Activated CD4-positive, alpha-beta T cell treated with anti-CD3 and anti-CD28 coated beads, Interleukin-2, amount 10 ng/mL, durations not matched to agents 7 days and 5 days (primary cell): ENCODE data around the gene LTO1. TPM values are rescaled to one million over a fixed set of nuclear protein-coding genes. Genes with fewer than 3 reads are reported as not detected.
"Not testable (repeated sequence)": the region's sequence is repeated elsewhere in the genome, so short reads cannot be mapped to it uniquely, and the experiment has no call there.

Experiments
- CTCF ChIA-PET: fragments of 350-600 bp; sonication (Branson Sonifier 250); formaldehyde crosslinking; loops from one replicate; lab custom pipeline; 2021; ENCODE audit warnings: antibody characterized with exemption; lab: Charles Lee
- POLR2A ChIA-PET: fragments of 350-600 bp; sonication (Branson Sonifier 250); formaldehyde crosslinking; loops from one replicate; lab custom pipeline; 2021; ENCODE audit warnings: antibody characterized with exemption; lab: Charles Lee
- DNase-seq: peaks from one replicate; pipeline ENCODE4 v3.0.0-alpha.2; 2020
- H3K27ac Mint-ChIP-seq: one replicate; pipeline ENCODE4 v1.8.0; 2021; ENCODE audit warnings: mild to moderate bottlenecking, moderate library complexity, mixed read lengths
- H3K27me3 Mint-ChIP-seq: one replicate; pipeline ENCODE4 v1.8.0; 2021; ENCODE audit warnings: mixed read lengths
- H3K36me3 Mint-ChIP-seq: one replicate; pipeline ENCODE4 v1.8.0; 2021; ENCODE audit warnings: low read depth, mixed read lengths
- H3K4me1 Mint-ChIP-seq: one replicate; pipeline ENCODE4 v1.8.0; 2021; ENCODE audit warnings: mixed read lengths
- H3K4me3 Mint-ChIP-seq: one replicate; pipeline ENCODE4 v1.8.0; 2021; ENCODE audit warnings: mild to moderate bottlenecking, moderate library complexity, mixed read lengths
- H3K9me3 Mint-ChIP-seq: one replicate; pipeline ENCODE4 v1.8.0; 2021; ENCODE audit warnings: mixed read lengths
- total RNA-seq, 2 experiments: library from RNA; stranded (reverse); gene quantifications; one replicate each; pipeline ENCODE4 v1.2.3, GENCODE V29; 2021

The LTO1 gene
- total RNA-seq, 2 experiments from 2014 or later: 30.7 to 34.0 TPM

DNA sequence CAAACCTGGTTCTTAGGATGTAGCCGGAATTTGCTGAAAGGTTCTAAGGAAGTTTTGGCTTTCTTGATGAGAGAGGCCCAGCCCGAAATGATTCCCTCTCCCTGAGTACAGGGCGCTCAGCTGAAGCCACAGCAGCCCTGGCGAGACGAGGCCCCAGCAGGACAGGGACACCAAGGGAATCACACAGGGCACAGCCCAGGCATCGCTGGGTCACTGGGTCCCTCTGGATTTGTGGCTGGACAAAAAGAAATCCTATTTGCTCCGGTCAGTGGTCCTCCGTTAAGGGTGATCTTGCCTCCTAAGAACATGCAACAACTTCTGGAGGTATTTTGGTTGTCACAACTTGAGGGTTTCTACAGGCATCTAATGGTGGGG, 22.3 kb upstream of the LTO1 start:
- no peak overlapping the region for H3K4me3 Mint-ChIP-seq
- H3K9me3 Mint-ChIP-seq: no peaks in the 10 kb centered on the region
- CTCF ChIA-PET: interaction anchor here (1.8 kb wide), 1 partner anchor 18 kb away, joined by 3 read pairs; no protein-coding TSS in a partner anchor
- POLR2A ChIA-PET: no interaction called here
- H3K4me1 Mint-ChIP-seq: no peaks in the 10 kb centered on the region
- no peak overlapping the region for H3K27ac Mint-ChIP-seq
- no peak for DNase-seq
- no peaks in the 10 kb centered on the region for H3K36me3 Mint-ChIP-seq
- peaks cover 30% of the 10 kb centered on the region for H3K27me3 Mint-ChIP-seq

DNA sequence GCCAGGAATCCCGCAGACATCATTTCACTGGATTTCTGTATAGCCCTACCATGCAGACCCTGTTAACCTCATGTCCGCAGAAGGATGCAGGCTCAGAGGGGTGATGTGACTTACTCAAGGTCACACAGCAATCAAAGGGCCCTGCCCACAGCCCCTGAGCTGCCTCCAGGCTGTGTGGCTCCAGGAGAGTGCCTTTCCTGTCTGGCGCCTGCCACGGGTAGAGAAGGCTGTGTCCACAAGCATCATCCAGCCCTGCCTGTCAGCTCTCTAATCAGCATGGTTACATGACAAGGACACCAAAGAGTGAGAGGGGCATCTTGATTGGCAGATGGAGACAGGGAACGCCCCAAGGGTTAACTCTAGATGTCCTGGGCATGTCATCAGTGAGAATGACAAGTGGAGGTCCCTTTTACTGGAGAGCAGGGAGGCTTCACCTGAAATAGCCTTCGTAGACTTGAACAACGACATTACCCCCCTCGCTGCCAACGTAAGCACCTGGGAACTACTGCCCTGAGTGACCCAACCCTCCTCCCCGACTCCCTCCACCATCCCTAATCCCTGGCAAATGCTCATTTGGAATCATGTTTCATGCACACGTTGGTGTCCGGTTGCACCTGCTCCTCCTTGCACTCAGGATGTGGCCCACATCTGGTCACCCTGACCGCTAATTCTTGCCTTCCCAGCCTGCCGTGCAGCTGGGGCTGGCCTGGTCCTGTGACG, 21.8 kb upstream of the LTO1 start:
- peaks cover 30% of the 10 kb centered on the region for H3K27me3 Mint-ChIP-seq
- no peak for DNase-seq
- CTCF ChIA-PET: interaction anchor here (1.8 kb wide), 1 partner anchor 19 kb away, joined by 3 read pairs; no protein-coding TSS in a partner anchor
- H3K4me1 Mint-ChIP-seq: no peaks in the 10 kb centered on the region
- H3K36me3 Mint-ChIP-seq: no peaks in the 10 kb centered on the region
- no peak overlapping the region for H3K4me3 Mint-ChIP-seq
- H3K27ac Mint-ChIP-seq: no peak overlapping the region
- POLR2A ChIA-PET: no interaction called here
- H3K9me3 Mint-ChIP-seq: no peaks in the 10 kb centered on the region

DNA sequence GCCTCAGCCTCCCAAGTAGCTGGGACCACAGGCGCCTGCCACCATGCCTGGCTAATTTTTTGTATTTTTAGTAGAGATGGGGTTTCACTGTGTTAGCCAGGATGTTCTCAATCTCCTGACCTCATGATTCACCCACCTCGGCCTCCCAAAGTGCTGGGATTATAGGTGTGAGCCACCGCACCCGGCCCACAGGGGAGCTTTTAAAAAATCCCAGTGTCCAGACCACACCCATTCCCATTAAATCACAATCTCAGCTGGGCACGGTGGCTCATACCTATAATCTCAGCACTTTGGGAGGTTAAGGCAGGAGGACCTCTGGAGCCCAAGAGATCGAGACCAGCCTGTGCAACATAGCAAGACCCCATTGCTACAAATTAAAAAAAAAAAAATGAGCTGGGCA, 20.8 kb upstream of the LTO1 start:
- H3K36me3 Mint-ChIP-seq, H3K9me3 Mint-ChIP-seq, H3K27ac Mint-ChIP-seq, H3K4me3 Mint-ChIP-seq, DNase-seq, POLR2A ChIA-PET, H3K4me1 Mint-ChIP-seq: not testable (repeated sequence)
- peaks cover 29% of the 10 kb centered on the region for H3K27me3 Mint-ChIP-seq
- CTCF ChIA-PET: interaction anchor here (1.8 kb wide), 1 partner anchor 20 kb away, joined by 3 read pairs; no protein-coding TSS in a partner anchor

DNA sequence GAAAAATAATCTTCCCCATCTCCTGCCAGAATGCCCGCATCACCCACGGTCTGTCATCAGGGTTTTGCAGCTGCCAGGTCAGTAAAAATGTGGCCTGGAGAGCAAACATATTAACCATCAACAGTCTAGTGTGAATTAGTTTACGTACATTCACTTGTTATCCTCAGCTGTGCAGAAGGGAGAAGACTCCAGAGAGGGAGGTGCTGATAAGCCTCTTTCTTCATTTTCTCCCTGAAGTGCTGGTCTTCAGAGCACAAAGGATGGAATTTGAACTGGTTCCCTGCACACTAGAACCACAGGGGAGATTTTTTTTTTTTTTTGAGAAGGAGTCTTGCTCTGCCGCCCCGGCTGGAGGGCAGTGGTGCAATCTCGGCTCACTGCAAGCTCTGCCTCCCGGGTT, 20.4 kb upstream of the LTO1 start:
- no peak for DNase-seq
- H3K36me3 Mint-ChIP-seq: no peaks in the 10 kb centered on the region
- no peak overlapping the region for H3K27ac Mint-ChIP-seq
- peaks cover 27% of the 10 kb centered on the region for H3K27me3 Mint-ChIP-seq
- POLR2A ChIA-PET: no interaction called here
- CTCF ChIA-PET: interaction anchor here (1.8 kb wide), 1 partner anchor 20 kb away, joined by 3 read pairs; no protein-coding TSS in a partner anchor
- H3K9me3 Mint-ChIP-seq: no peaks in the 10 kb centered on the region
- H3K4me3 Mint-ChIP-seq: no peak overlapping the region
- no peaks in the 10 kb centered on the region for H3K4me1 Mint-ChIP-seq

DNA sequence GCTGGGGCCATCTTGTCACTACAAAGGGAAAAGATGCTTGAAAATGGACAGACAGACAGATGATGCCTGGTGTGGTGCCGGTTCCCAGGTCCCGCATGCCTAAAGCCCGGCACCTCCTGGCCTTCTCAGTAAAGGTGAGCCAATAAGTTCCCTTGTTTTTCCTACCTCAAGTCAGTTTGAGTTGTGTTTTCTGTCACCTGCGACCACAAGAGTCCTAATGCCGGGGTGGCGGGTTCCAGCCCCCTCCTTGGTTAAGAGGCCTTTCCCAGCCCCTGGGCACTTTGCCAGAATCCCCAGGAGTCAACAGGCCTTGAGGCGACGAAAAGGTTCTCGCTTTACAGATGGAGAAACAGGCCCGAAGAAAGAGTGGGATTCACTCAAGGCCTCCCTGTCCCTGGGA, 19.6 kb upstream of the LTO1 start:
- H3K9me3 Mint-ChIP-seq: no peaks in the 10 kb centered on the region
- H3K27ac Mint-ChIP-seq: no peak overlapping the region
- no peaks in the 10 kb centered on the region for H3K36me3 Mint-ChIP-seq
- H3K4me1 Mint-ChIP-seq: no peaks in the 10 kb centered on the region
- CTCF ChIA-PET: no interaction called here
- POLR2A ChIA-PET: no interaction called here
- H3K27me3 Mint-ChIP-seq: peaks cover 22% of the 10 kb centered on the region
- no peak for DNase-seq
- no peak overlapping the region for H3K4me3 Mint-ChIP-seq

DNA sequence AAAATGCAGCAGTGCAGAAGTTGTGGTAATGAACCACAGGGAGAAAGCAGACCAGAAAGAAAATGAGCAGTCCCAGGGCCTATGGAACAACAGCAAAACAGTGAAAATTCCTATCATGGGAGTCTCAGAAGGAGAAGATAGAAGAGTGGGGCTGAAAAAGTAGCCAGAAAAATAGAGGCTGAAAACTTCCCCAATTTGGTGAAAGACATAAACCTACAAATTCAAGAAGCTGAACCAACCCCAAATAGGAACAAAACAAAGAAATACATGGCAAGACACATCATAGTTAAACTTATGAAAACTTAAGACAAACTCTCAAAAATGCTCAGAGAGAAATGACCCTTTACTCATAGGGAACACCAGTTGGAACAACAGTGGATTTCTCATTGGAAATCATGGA, 17.3 kb upstream of the LTO1 start:
- CTCF ChIA-PET: no interaction called here
- Mint-ChIP-seq H3K4me3 (no peak overlapping the region), H3K36me3 (no peaks in the 10 kb centered on the region), H3K27ac (no peak overlapping the region), H3K9me3 (no peaks in the 10 kb centered on the region), H3K27me3 (peaks cover 27% of the 10 kb centered on the region), H3K4me1 (peaks cover 3% of the 10 kb centered on the region)
- POLR2A ChIA-PET: no interaction called here
- no peak for DNase-seq

DNA sequence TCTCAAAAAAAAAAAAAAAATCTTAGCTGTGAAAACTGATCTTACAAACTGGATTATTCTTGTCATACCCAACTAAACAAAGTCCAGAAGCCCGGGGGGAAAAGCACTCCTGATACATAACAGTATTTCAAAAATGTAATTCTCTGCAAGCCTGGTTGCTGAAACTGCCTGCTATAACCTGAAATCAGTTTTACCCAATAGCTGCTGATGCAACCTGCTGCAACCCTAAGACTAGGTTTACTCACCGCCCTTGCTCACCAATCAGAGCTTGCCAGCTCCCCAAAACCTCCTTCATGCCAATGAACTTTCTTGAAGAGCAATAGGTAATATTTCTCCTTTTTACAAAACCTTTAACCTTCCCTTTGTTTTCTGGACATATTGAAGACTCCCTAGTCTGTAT, 16.3 kb upstream of the LTO1 start:
- no peak overlapping the region for H3K27ac Mint-ChIP-seq
- POLR2A ChIA-PET: no interaction called here

DNA sequence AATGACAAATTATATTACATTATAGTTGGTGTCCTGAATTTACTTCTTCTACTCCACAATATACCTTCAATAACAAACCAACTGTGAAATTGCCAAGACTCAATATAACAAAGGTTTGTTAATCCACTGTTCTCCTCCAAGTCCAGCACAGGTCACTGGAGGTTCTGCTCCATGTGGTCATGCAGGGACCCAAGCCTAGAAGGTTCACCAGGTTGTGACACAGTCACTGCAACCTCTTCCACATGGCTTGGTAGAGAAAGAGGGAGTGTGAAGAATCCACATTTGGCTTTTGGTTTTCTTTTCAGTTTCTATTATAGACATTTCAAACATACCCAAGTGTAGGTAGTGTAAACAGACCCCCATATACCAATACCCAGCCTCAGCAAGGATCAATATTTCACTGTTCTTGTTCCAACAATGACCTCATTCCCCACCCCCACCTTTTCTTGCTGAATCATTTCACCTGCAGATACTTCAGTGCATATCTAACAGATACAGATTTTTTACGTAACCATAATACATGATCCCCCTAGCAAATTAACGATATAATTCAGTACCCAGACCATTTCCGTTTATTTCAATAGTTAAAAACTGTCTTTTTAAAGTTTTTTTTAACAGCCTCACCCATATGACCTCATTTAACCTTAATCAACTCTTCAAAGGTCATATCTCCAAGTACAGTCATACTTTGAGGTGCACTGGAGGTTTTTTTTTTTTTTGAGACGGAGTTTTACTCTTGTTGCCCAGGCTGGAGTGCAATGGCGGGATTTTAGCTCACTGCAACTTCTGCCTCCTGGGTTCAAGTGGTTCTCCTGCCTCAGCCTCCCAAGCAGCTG, 14.5 kb upstream of the LTO1 start:
- H3K27ac Mint-ChIP-seq: no peak overlapping the region
- no peak for DNase-seq
- peaks cover 7% of the 10 kb centered on the region for H3K4me1 Mint-ChIP-seq
- no peak overlapping the region for H3K4me3 Mint-ChIP-seq
- no peaks in the 10 kb centered on the region for H3K9me3 Mint-ChIP-seq
- ChIA-PET POLR2A (no interaction called here), CTCF (no interaction called here)
- H3K27me3 Mint-ChIP-seq: peaks cover 24% of the 10 kb centered on the region
- H3K36me3 Mint-ChIP-seq: no peaks in the 10 kb centered on the region

More for the DNA sequence above, 16.3 kb upstream of the LTO1 start:
- Mint-ChIP-seq H3K4me3 (no peak overlapping the region), H3K4me1 (peaks cover 3% of the 10 kb centered on the region), H3K9me3 (no peaks in the 10 kb centered on the region), H3K27me3 (peaks cover 24% of the 10 kb centered on the region), H3K36me3 (no peaks in the 10 kb centered on the region)
- CTCF ChIA-PET: interaction anchor here (0.7 kb wide), 1 partner anchor 183 kb away, joined by 5 read pairs; no protein-coding TSS in a partner anchor
- no peak for DNase-seq

DNA sequence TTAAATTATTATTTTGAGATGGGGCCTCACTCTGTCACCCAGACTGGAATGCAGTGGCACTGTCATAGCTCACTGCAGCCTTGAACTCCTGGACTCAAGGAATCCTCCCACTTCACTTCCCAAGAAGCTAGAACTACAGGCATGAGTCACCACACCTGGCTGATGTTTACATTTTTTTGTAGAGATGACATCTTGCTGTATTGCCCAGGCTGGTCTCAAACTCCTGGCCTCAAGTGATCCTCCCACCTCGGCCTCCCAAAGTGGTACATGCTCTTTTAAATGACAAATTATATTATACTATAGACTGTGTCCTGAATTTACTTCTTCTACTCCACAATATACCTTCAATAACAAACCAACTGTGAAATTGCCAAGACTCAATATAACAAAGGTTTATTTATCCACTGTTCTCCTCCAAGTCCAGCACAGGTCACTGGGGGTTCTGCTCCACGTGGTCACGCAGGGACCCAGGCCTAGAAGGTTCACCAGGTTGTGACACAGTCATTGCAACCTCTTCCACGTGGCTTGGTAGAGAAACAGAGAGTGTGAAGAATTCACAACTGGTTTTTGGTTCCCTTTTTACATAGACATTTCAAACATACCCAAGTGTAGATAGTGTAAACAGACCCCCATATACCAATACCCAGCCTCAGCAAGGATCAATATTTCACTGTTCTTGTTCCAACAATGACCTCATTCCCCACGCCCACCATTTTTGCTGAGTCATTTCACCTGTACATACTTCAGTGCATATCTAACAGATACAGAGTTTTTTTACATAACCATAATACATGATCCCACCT, 13.0 kb upstream of the LTO1 start:
- DNase-seq, CTCF ChIA-PET, POLR2A ChIA-PET, H3K36me3 Mint-ChIP-seq, H3K4me1 Mint-ChIP-seq, H3K9me3 Mint-ChIP-seq, H3K4me3 Mint-ChIP-seq, H3K27ac Mint-ChIP-seq: not testable (repeated sequence)
- peaks cover 22% of the 10 kb centered on the region for H3K27me3 Mint-ChIP-seq

DNA sequence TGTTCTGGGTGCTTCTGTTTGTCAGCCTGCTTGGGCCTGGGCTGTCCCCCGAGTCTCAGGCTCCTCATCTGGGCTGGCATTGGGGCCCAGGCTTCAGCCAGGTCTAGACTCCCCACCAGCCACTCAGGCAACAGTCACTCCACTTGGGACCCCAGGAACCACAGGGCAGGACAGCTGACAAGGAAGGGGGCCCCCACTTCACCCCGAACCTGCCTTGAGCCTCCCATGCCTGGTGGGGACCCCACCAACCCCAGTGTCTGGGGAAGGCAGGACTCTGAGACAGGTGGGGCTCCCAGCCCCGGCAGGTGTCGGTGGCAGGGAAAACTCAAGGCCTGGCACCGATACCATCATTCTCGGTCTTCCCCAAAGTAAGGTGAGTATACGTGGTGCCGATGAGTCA, 11.7 kb upstream of the LTO1 start:
- POLR2A ChIA-PET: no interaction called here
- Mint-ChIP-seq H3K27me3 (peaks cover 15% of the 10 kb centered on the region), H3K4me1 (peaks cover 7% of the 10 kb centered on the region), H3K9me3 (no peaks in the 10 kb centered on the region), H3K27ac (no peak overlapping the region), H3K36me3 (no peaks in the 10 kb centered on the region), H3K4me3 (no peak overlapping the region)
- CTCF ChIA-PET: no interaction called here
- no peak for DNase-seq

DNA sequence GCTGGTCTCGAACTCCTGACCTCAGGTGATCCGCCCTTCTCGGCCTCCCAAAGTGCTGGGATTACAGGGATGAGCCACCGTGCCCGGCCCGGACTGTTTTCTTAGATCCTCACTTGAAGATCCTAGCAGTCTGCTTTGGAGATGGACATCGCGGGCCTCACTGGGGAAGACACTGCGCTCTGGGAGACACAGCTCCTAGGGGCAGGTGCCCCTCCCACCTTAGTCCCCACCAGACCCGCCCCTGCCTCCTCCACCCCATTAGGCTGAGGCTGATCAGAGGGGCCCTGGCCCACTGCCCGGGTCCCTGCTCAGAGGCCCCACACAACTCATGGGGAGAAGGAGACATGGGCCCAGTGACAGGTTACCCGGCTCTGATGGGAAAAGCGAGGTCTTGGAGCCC, 11.3 kb upstream of the LTO1 start:
- peaks cover 7% of the 10 kb centered on the region for H3K4me1 Mint-ChIP-seq
- H3K9me3 Mint-ChIP-seq: no peaks in the 10 kb centered on the region
- peaks cover 13% of the 10 kb centered on the region for H3K27me3 Mint-ChIP-seq
- H3K36me3 Mint-ChIP-seq: no peaks in the 10 kb centered on the region
- CTCF ChIA-PET: no interaction called here
- POLR2A ChIA-PET: no interaction called here
- no peak overlapping the region for H3K4me3 Mint-ChIP-seq
- H3K27ac Mint-ChIP-seq: no peak overlapping the region
- no peak for DNase-seq

DNA sequence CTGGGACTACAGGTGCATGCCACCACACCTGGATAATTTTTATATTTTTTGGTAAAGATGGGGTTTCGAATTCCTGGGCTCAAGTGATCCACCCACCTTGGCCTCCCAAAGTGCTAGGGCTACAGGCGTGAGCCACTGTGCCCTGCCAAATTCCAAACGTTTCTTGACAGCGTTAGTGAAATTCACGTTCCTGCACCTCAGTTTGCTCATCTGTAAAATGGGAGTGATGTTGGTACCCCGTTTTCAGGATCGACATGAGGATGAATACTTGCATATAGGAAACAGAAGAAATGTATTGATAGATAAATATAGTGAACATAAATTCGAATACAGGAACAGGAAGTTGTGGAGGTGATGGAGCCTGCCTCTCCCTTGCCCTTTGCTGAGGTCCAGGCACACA, 10.2 kb upstream of the LTO1 start:
- H3K9me3 Mint-ChIP-seq: no peaks in the 10 kb centered on the region
- DNase-seq: no peak
- ChIA-PET POLR2A (no interaction called here), CTCF (no interaction called here)
- no peak overlapping the region for H3K27ac Mint-ChIP-seq
- peaks cover 12% of the 10 kb centered on the region for H3K27me3 Mint-ChIP-seq
- H3K36me3 Mint-ChIP-seq: no peaks in the 10 kb centered on the region
- peaks cover 7% of the 10 kb centered on the region for H3K4me1 Mint-ChIP-seq
- peak overlapping the region; percentile 42 for H3K4me3 Mint-ChIP-seq
